ENCODE data around the gene RHOV.

The RHOV gene

GRCh38 chr15:40847223-40847961 is 26.6 kb downstream of the RHOV start:
- peak; percentile 32 for DNase-seq (ENCODE audit: extremely low read depth, insufficient read length)
- no peak overlapping the region for H3K4me3 ChIP-seq (replicated peaks; ENCODE audit: low read depth, low read length)
- TF ChIP-seq CTCF (IDR thresholded peaks at IDR 0.05; ENCODE audit: insufficient read depth, low read length, poor library complexity, severe bottlenecking) = no peak
- no peaks in the 10 kb centered on the region; the same call in 1 of the 2 replicates for H3K27me3 ChIP-seq (replicated peaks; ENCODE audit: control insufficient read depth, insufficient read depth, low read length)
- H3K36me3 ChIP-seq (ENCODE audit: control insufficient read depth, insufficient read depth, low read length) = no peaks in the 10 kb centered on the region

GRCh38 chr15:40846841-40847222 is 27.2 kb downstream of the RHOV start:
- Histone ChIP-seq H3K27me3 (replicated peaks; ENCODE audit: control insufficient read depth, insufficient read depth, low read length) (no peaks in the 10 kb centered on the region; the same call in 1 of the 2 replicates), H3K36me3 (ENCODE audit: control insufficient read depth, insufficient read depth, low read length) (no peaks in the 10 kb centered on the region), H3K4me3 (replicated peaks; ENCODE audit: low read depth, low read length) (no peak overlapping the region)
- TF ChIP-seq CTCF (IDR thresholded peaks at IDR 0.05; ENCODE audit: insufficient read depth, low read length, poor library complexity, severe bottlenecking) = no peak
- DNase-seq (ENCODE audit: extremely low read depth, insufficient read length) = no peak

GRCh38 chr15:40845511-40846284 is 28.3 kb downstream of the RHOV start:
- no peak for DNase-seq (ENCODE audit: extremely low read depth, insufficient read length)
- no peak for TF ChIP-seq CTCF (IDR thresholded peaks at IDR 0.05; ENCODE audit: insufficient read depth, low read length, poor library complexity, severe bottlenecking)
- no peak overlapping the region for H3K4me3 ChIP-seq (replicated peaks; ENCODE audit: low read depth, low read length)
- H3K27me3 ChIP-seq (replicated peaks; ENCODE audit: control insufficient read depth, insufficient read depth, low read length) = no peaks in the 10 kb centered on the region; the same call in 1 of the 2 replicates
- no peaks in the 10 kb centered on the region for H3K36me3 ChIP-seq (ENCODE audit: control insufficient read depth, insufficient read depth, low read length)

GRCh38 chr15:40845036-40845435 is 29.0 kb downstream of the RHOV start:
- DNase-seq (ENCODE audit: extremely low read depth, insufficient read length) = no peak
- Histone ChIP-seq H3K27me3 (replicated peaks; ENCODE audit: control insufficient read depth, insufficient read depth, low read length) (no peaks in the 10 kb centered on the region; the same call in 1 of the 2 replicates), H3K4me3 (replicated peaks; ENCODE audit: low read depth, low read length) (peak overlapping the region; percentile 66), H3K36me3 (ENCODE audit: control insufficient read depth, insufficient read depth, low read length) (no peaks in the 10 kb centered on the region)
- no peak for TF ChIP-seq CTCF (IDR thresholded peaks at IDR 0.05; ENCODE audit: insufficient read depth, low read length, poor library complexity, severe bottlenecking)

- DNase-seq (ENCODE audit: extremely low read depth, insufficient read length) = no peak
- Histone ChIP-seq H3K36me3 (ENCODE audit: control insufficient read depth, insufficient read depth, low read length) (no peaks in the 10 kb centered on the region), H3K4me3 (replicated peaks; ENCODE audit: low read depth, low read length) (peak overlapping the region; percentile 66), H3K27me3 (replicated peaks; ENCODE audit: control insufficient read depth, insufficient read depth, low read length) (no peaks in the 10 kb centered on the region; the same call in 1 of the 2 replicates)
- no peak for TF ChIP-seq CTCF (IDR thresholded peaks at IDR 0.05; ENCODE audit: insufficient read depth, low read length, poor library complexity, severe bottlenecking)
These were observed 29.4 kb downstream of the RHOV start for GRCh38 chr15:40844696-40845030.

Data from GM06990 (cell line).